ENCODE results near the gene CLBA1. TPM values are rescaled to one million over a fixed set of nuclear protein-coding genes. Genes with fewer than 3 reads are reported as not detected.

The CLBA1 gene
- total and polyA plus RNA-seq, 9 of the 15 experiments (the other 6 are each of a cell fraction or from before 2014, with no cell fraction given): 0.04 to 3.9 (median 2.6) TPM

- in situ Hi-C loops (cut with MboI) (no loop called here), intact Hi-C loops (cut with micrococcal nuclease) (no loop called here)
- no peak for DNase-seq (ENCODE audit: extremely low read depth in 1 of 4, low spot score in 3 of 4)
- Histone ChIP-seq H3K79me2 (ENCODE audit: control insufficient read depth, insufficient read depth, low read length) (no peaks in the 10 kb centered on the region), H3K4me3 (no peak overlapping the region), H3K9ac (ENCODE audit: insufficient read depth in 1 of 2, low read depth in 2 of 2, low read length in 2 of 2) (no peak overlapping the region), H2AFZ (ENCODE audit: low read depth, low read length) (no peak overlapping the region), H3K27me3 (ENCODE audit: control insufficient read depth in 2 of 2, insufficient read depth in 2 of 2, low read length in 2 of 2) (no peaks in the 10 kb centered on the region), H3K9me3 (replicated peaks; ENCODE audit: control insufficient read depth, insufficient read depth, low read depth, low read length) (no peaks in the 10 kb centered on the region), H3K36me3 (ENCODE audit: control insufficient read depth, insufficient read depth, low read length) (no peaks in the 10 kb centered on the region), H4K20me1 (replicated peaks; ENCODE audit: control insufficient read depth, insufficient read depth, low read length) (no peaks in the 10 kb centered on the region), H3K9me1 (ENCODE audit: control insufficient read depth, insufficient read depth, low read length) (no peaks in the 10 kb centered on the region), H3K4me1 (replicated peaks in 1 of 2; ENCODE audit: control insufficient read depth in 2 of 2, insufficient read depth in 2 of 2, low read length in 2 of 2) (peaks cover 0 to 7% of the 10 kb centered on the region in 2 experiments; a peak in 2 of 5 replicates), H3K4me2 (ENCODE audit: insufficient read depth, low read length) (no peak overlapping the region), H3K27ac (ENCODE audit: extremely low read depth, low read depth, low read length) (no peak overlapping the region)
- CTCF ChIA-PET (ENCODE audit: low intra/inter-chr PET ratio): no interaction called here
- no TSS peak for BruUV-seq (replicated peaks)
- TF ChIP-seq RBM22 (IDR thresholded peaks at IDR 0.05; ENCODE audit: low read depth, low read length, poor library complexity, severe bottlenecking) (no peak), ZC3H8 (IDR thresholded peaks at IDR 0.05) (no peak)
- 47% methylated on average over 4 of the region's 5 CpGs for WGBS (ENCODE audit: insufficient coverage, low coverage, missing lambda C conversion rate)
- FAIRE-seq: no peak
- POLR2A ChIA-PET: interaction anchor here (0.5 to 3.7 kb wide), 2 partner anchors 10 to 22 kb away, joined by 3 to 16 read pairs; no protein-coding TSS in a partner anchor
- ATAC-seq: no peak
Measured at GRCh38 chr14:104996032-104996431, 10.4 kb downstream of the CLBA1 start.

DNA sequence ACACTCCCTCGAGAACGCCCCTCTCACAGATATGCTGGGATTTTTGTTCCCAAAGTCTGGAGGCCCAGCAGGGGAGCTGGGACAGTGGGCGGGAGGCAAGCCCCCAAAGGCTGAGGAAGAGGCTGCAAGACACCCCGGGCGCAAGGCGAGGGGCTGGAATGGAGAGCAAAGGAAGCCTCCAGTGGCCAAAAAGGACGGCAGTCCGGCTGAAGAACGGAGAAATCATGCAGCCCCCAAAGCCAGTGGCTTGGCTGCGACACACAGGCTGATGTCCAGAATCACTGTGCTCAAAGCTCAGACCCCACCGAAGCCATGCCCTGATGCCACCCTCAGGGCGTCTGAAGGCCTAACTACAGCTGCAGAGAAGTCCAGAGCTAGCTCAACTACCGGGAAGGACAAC lies 10.9 kb downstream of the CLBA1 start:
- no peaks in the 10 kb centered on the region for H3K9me3 ChIP-seq (replicated peaks; ENCODE audit: control insufficient read depth, insufficient read depth, low read depth, low read length)
- ChIA-PET CTCF (ENCODE audit: low intra/inter-chr PET ratio) (no interaction called here), POLR2A (interaction anchor here (0.7 to 3.7 kb wide), 2 partner anchors 10 to 254 kb away, joined by 3 to 16 read pairs; no protein-coding TSS in a partner anchor)
- no peaks in the 10 kb centered on the region for H3K79me2 ChIP-seq (ENCODE audit: control insufficient read depth, insufficient read depth, low read length)
- no peaks in the 10 kb centered on the region for H3K27me3 ChIP-seq (ENCODE audit: control insufficient read depth in 2 of 2, insufficient read depth in 2 of 2, low read length in 2 of 2)
- in situ Hi-C loops (cut with MboI) (no loop called here), intact Hi-C loops (cut with micrococcal nuclease) (no loop called here)
- 81% methylated on average over 11 of the region's 13 CpGs for WGBS (ENCODE audit: insufficient coverage, low coverage, missing lambda C conversion rate)
- ATAC-seq (no peak), FAIRE-seq (no peak), DNase-seq (ENCODE audit: extremely low read depth in 1 of 4, low spot score in 3 of 4) (no peak)
- no peak overlapping the region for H3K4me3 ChIP-seq
- H3K4me1 ChIP-seq (replicated peaks in 1 of 2; ENCODE audit: control insufficient read depth in 2 of 2, insufficient read depth in 2 of 2, low read length in 2 of 2): peaks cover 0 to 7% of the 10 kb centered on the region in 2 experiments; a peak in 2 of 5 replicates
- no peak overlapping the region for H3K27ac ChIP-seq (ENCODE audit: extremely low read depth, low read depth, low read length)
- no peaks in the 10 kb centered on the region for H4K20me1 ChIP-seq (replicated peaks; ENCODE audit: control insufficient read depth, insufficient read depth, low read length)
- no peaks in the 10 kb centered on the region for H3K9me1 ChIP-seq (ENCODE audit: control insufficient read depth, insufficient read depth, low read length)
- no peak overlapping the region for H3K4me2 ChIP-seq (ENCODE audit: insufficient read depth, low read length)
- H2AFZ ChIP-seq (ENCODE audit: low read depth, low read length): no peak overlapping the region
- no peak overlapping the region for H3K9ac ChIP-seq (ENCODE audit: insufficient read depth in 1 of 2, low read depth in 2 of 2, low read length in 2 of 2)
- BruUV-seq (replicated peaks): no TSS peak
- H3K36me3 ChIP-seq (ENCODE audit: control insufficient read depth, insufficient read depth, low read length): no peaks in the 10 kb centered on the region
- TF ChIP-seq NFE2 (IDR thresholded peaks at IDR 0.05; ENCODE audit: low read depth) (no peak), PRMT5 (CRISPR knock-in tag; IDR thresholded peaks at IDR 0.05) (no peak), MCM3 (IDR thresholded peaks at IDR 0.05) (no peak), ZKSCAN3 (CRISPR knock-in tag; IDR thresholded peaks at IDR 0.05) (no peak), PRPF4 (IDR thresholded peaks at IDR 0.05; ENCODE audit: insufficient read depth, low read depth, low read length, poor library complexity, severe bottlenecking) (no peak), SAFB2 (IDR thresholded peaks at IDR 0.05; ENCODE audit: borderline replicate concordance, low read depth, low read length, severe bottlenecking) (no peak), HES1 (IDR thresholded peaks at IDR 0.05; ENCODE audit: low read depth) (no peak), RBM39 (optimal IDR thresholded peaks at IDR 0.05; ENCODE audit: low read depth, low read length) (no peak), MYNN (IDR thresholded peaks at IDR 0.05) (no peak), MYNN (CRISPR knock-in tag; IDR thresholded peaks at IDR 0.05) (no peak), RUNX1 (IDR thresholded peaks at IDR 0.05; ENCODE audit: low read depth) (no peak)
- TF ChIP-seq, protein P1, sequence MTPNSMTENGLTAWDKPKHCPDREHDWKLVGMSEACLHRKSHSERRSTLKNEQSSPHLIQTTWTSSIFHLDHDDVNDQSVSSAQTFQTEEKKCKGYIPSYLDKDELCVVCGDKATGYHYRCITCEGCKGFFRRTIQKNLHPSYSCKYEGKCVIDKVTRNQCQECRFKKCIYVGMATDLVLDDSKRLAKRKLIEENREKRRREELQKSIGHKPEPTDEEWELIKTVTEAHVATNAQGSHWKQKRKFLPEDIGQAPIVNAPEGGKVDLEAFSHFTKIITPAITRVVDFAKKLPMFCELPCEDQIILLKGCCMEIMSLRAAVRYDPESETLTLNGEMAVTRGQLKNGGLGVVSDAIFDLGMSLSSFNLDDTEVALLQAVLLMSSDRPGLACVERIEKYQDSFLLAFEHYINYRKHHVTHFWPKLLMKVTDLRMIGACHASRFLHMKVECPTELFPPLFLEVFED (CRISPR knock-in tag; conservative IDR thresholded peaks at IDR 0.05): no peak

All from K562 (cell line).